Activated CD8-positive, alpha-beta memory T cell treated with anti-CD3 and anti-CD28 coated beads, Interleukin-2, amount 10 ng/mL, durations not matched to agents 7 days and 5 days (primary cell): ENCODE measurements around the gene ETV3L. TPM values are rescaled to one million over a fixed set of nuclear protein-coding genes. Genes with fewer than 3 reads are reported as not detected.
"Not testable (repeated sequence)": the region's sequence is repeated elsewhere in the genome, so short reads cannot be mapped to it uniquely, and the experiment has no call there.

Source experiments
- ATAC-seq: fragments of 150-1000 bp; cut with Tn5 transposase; one replicate; pipeline ENCODE4 v1.10.0; 2021; ENCODE audit warnings: moderate library complexity
- CTCF ChIA-PET: fragments of 350-600 bp; sonication (Branson Sonifier 250); formaldehyde crosslinking; loops from one replicate; lab custom pipeline; 2021; ENCODE audit warnings: antibody characterized with exemption; lab: Charles Lee
- DNase-seq: peaks from one replicate; pipeline ENCODE4 v3.0.0-alpha.2; 2020
- H3K27ac Mint-ChIP-seq: one replicate; pipeline ENCODE4 v1.8.0; 2021; ENCODE audit warnings: mild to moderate bottlenecking, mixed read lengths
- H3K27me3 Mint-ChIP-seq: one replicate; pipeline ENCODE4 v1.8.0; 2021; ENCODE audit warnings: mixed read lengths
- H3K36me3 Mint-ChIP-seq: one replicate; pipeline ENCODE4 v1.8.0; 2021; ENCODE audit warnings: mild to moderate bottlenecking, mixed read lengths
- H3K4me1 Mint-ChIP-seq: one replicate; pipeline ENCODE4 v1.8.0; 2021; ENCODE audit warnings: mixed read lengths
- H3K4me3 Mint-ChIP-seq: one replicate; pipeline ENCODE4 v1.8.0; 2021; ENCODE audit warnings: mild to moderate bottlenecking, moderate library complexity, mixed read lengths
- H3K9me3 Mint-ChIP-seq: one replicate; pipeline ENCODE4 v1.8.0; 2022; ENCODE audit warnings: low read depth, mixed read lengths
- total RNA-seq, 2 experiments: library from RNA; stranded (reverse); gene quantifications; one replicate each; pipeline ENCODE4 v1.2.3, GENCODE V29; 2021

ETV3L gene
- total RNA-seq, 2 experiments from 2014 or later = not detected

DNA sequence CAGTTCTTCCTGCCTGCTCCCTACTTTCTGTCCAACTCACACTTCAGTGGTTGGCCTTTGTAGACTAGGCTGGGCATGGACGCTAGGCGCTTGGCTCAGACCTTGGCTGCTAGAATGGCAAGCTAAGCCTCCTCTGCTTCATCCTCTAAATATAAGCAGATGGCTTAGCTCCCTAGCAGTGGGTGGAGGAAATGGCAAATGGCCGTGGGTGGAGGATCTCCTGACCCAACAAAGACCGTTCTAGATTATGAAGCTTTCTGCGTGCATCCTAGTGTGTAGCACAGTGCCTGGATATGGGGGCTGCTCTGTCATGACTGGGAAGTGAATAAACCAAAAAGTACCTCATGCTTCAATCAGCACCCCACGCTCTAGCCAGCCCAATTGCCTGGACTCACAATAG, 10.4 kb upstream of the ETV3L start:
- Mint-ChIP-seq H3K27me3 (peaks cover 45% of the 10 kb centered on the region), H3K27ac (no peak overlapping the region), H3K36me3 (no peaks in the 10 kb centered on the region), H3K9me3 (no peaks in the 10 kb centered on the region), H3K4me1 (peaks cover 12% of the 10 kb centered on the region), H3K4me3 (no peak overlapping the region)
- CTCF ChIA-PET = interaction anchor here (1.0 to 2.8 kb wide), 4 partner anchors 20 to 250 kb away, joined by 3 to 14 read pairs (median 10); no protein-coding TSS in a partner anchor
- ATAC-seq = no peak
- no peak for DNase-seq

- no peak overlapping the region for H3K4me3 Mint-ChIP-seq
- no peak for ATAC-seq
- no peaks in the 10 kb centered on the region for H3K9me3 Mint-ChIP-seq
- DNase-seq = no peak
- H3K27ac Mint-ChIP-seq = no peak overlapping the region
- peaks cover 12% of the 10 kb centered on the region for H3K4me1 Mint-ChIP-seq
- H3K27me3 Mint-ChIP-seq = peaks cover 51% of the 10 kb centered on the region
- no peaks in the 10 kb centered on the region for H3K36me3 Mint-ChIP-seq
- CTCF ChIA-PET = interaction anchor here (1.1 to 2.8 kb wide), 4 partner anchors 18 to 48 kb away, joined by 3 to 14 read pairs (median 8); no protein-coding TSS in a partner anchor
Measured at GRCh38 chr1:157108448-157108847, 8.8 kb upstream of the ETV3L start.

- ATAC-seq = no peak
- H3K4me1 Mint-ChIP-seq = peaks cover 12% of the 10 kb centered on the region
- no peak for DNase-seq
- H3K4me3 Mint-ChIP-seq = no peak overlapping the region
- H3K9me3 Mint-ChIP-seq = no peaks in the 10 kb centered on the region
- no peak overlapping the region for H3K27ac Mint-ChIP-seq
- peaks cover 57% of the 10 kb centered on the region for H3K27me3 Mint-ChIP-seq
- no peaks in the 10 kb centered on the region for H3K36me3 Mint-ChIP-seq
- CTCF ChIA-PET = interaction anchor here (1.8 to 2.3 kb wide), 2 partner anchors 17 to 48 kb away, joined by 8 to 12 read pairs; no protein-coding TSS in a partner anchor
Measured at GRCh38 chr1:157107702-157108101, 8.1 kb upstream of the ETV3L start.

DNA sequence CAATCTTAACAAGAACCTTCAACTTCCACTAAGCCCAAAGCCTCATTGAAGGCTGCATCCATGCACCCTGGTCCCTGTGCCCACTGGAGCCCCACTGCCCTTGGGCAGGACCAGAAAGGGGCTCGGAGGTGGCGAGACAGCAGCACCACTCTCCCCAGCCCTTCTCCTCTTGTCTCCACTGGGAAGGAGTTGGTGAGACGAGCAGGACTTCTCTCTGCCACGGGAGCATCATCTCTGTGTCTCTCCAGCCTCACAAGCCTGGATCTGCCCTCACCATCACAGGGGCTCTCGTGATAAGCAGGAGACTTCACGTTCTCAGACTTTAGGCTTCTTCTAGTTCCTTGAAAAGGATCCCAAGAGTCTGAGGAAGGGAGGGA, 7.2 kb upstream of the ETV3L start:
- no peaks in the 10 kb centered on the region for H3K9me3 Mint-ChIP-seq
- no peak overlapping the region for H3K4me3 Mint-ChIP-seq
- H3K36me3 Mint-ChIP-seq = no peaks in the 10 kb centered on the region
- DNase-seq (no peak), ATAC-seq (peak; percentile 20)
- H3K27ac Mint-ChIP-seq = no peak overlapping the region
- H3K4me1 Mint-ChIP-seq = peaks cover 12% of the 10 kb centered on the region
- CTCF ChIA-PET = interaction anchor here (1.1 to 2.3 kb wide), 3 partner anchors 17 to 49 kb away, joined by 4 to 12 read pairs (median 8); no protein-coding TSS in a partner anchor
- peaks cover 55% of the 10 kb centered on the region for H3K27me3 Mint-ChIP-seq

- H3K27me3 Mint-ChIP-seq = peaks cover 53% of the 10 kb centered on the region
- ATAC-seq (peak; percentile 89), DNase-seq (peak; percentile 73)
- H3K4me1 Mint-ChIP-seq = peaks cover 12% of the 10 kb centered on the region
- CTCF ChIA-PET = interaction anchor here (1.1 to 2.3 kb wide), 5 partner anchors 16 to 50 kb away, joined by 4 to 12 read pairs (median 8); no protein-coding TSS in a partner anchor
- no peaks in the 10 kb centered on the region for H3K9me3 Mint-ChIP-seq
- no peak overlapping the region for H3K4me3 Mint-ChIP-seq
- H3K27ac Mint-ChIP-seq = no peak overlapping the region
- H3K36me3 Mint-ChIP-seq = no peaks in the 10 kb centered on the region
Measured at GRCh38 chr1:157105988-157106812, 6.6 kb upstream of the ETV3L start.

DNA sequence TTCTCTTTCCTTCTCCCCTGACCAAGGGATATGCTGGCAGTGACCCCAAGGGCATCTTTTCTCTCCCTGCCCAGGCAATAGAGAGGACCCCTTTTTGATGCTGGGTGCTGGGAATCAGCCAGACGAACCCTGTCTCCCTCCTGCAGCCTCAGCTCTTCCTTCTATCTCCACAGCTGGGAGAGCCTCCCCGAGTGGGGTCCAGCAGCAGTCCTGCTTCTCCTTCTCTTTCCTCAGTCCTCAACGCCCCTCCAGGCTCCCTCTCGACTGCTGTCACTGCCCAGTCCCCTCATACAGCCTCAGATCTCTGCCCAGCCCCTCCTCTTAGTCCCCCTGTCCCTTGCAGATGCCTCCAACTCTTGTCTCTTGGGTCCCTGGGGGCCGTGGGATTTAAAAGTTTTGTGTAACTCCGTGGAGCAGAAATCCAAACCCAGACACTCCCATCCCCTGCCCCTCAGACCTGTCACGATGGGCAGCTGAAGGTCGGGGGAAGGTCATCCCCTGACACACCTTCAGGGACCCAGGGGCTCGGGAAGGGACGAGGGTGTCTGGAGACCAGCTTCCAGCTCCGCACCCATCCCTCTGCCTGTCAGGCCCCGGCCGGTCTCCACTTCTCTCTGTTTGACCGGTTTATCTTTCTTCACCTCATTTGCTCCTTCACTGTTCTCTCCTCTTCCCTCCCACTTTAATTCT, 5.8 kb upstream of the ETV3L start:
- no peak overlapping the region for H3K4me3 Mint-ChIP-seq
- DNase-seq (no peak), ATAC-seq (no peak)
- no peaks in the 10 kb centered on the region for H3K9me3 Mint-ChIP-seq
- peaks cover 54% of the 10 kb centered on the region for H3K27me3 Mint-ChIP-seq
- H3K4me1 Mint-ChIP-seq = peaks cover 12% of the 10 kb centered on the region
- H3K27ac Mint-ChIP-seq = no peak overlapping the region
- no peaks in the 10 kb centered on the region for H3K36me3 Mint-ChIP-seq
- CTCF ChIA-PET = interaction anchor here (1.1 to 1.8 kb wide), 3 partner anchors 15 to 34 kb away, joined by 4 to 11 read pairs (median 4); no protein-coding TSS in a partner anchor

DNA sequence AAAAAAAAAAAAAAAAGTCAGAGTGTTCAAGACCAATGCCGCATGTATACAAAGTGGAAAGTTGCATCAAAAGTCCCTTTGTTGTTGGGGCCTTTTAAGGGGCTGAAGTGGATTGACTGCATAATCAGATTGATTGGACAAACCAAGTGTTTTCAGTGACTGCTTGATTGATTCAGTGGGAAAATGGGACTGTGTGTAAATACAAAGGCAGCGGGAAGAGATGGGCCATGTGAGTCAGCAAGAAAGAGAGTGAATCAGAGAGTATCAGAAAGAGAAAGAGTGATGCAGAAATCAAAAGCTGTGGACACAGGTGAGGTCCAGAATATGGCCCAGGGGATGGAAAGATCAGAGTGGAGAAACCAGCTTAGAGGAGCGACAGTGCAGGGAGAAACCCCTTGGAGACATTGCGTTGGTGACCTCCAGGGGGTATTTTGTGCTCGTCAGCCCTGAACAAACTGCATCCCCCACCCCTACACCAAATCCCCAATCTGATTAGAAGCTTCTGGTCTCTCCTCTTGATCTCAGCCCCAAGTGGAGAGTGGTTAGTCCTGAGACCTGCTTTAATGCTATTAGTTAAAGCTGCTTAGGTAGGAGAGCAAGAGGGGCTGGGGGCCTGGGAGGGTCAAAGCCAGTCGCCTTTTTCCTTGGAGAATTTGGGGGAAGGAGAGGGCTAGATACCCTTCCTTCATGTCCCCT, 5.1 kb upstream of the ETV3L start:
- Mint-ChIP-seq H3K36me3 (no peaks in the 10 kb centered on the region), H3K9me3 (no peaks in the 10 kb centered on the region), H3K4me3 (no peak overlapping the region), H3K27ac (no peak overlapping the region), H3K4me1 (peaks cover 12% of the 10 kb centered on the region), H3K27me3 (peaks cover 49% of the 10 kb centered on the region)
- ATAC-seq (no peak), DNase-seq (no peak)
- CTCF ChIA-PET = interaction anchor here (1.4 to 1.8 kb wide), 2 partner anchors 14 to 16 kb away, joined by 4 to 11 read pairs; no protein-coding TSS in a partner anchor

DNA sequence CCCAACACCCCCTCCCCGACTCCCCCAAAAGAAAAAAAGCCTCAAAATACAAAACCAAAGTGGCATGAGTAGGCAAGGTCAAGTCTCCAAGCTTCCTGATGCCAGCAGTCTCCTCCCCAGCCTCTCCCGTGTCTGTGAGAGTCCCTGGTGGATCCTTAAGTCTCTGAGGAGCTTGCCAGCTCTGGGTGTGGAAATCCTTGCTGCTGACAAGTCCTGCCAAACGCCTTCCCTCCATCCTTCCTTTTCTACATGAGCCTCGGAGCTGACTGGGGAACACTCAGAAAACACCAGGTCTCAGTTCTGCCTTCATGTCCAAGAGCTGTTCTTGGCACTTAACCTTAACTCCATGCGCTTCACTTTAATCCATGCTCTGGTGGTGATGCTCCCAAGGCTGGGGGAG, 3.7 kb upstream of the ETV3L start:
- H3K9me3 Mint-ChIP-seq = no peaks in the 10 kb centered on the region

GRCh38 chr1:157101149-157101548, 1.5 kb upstream of the ETV3L start:
- Mint-ChIP-seq H3K27me3 (peaks cover 24% of the 10 kb centered on the region), H3K9me3 (no peaks in the 10 kb centered on the region), H3K36me3 (no peaks in the 10 kb centered on the region), H3K27ac (no peak overlapping the region), H3K4me3 (no peak overlapping the region), H3K4me1 (peaks cover 9% of the 10 kb centered on the region)
- CTCF ChIA-PET = interaction anchor here (0.7 kb wide), 1 partner anchor 223 kb away, joined by 3 read pairs; no protein-coding TSS in a partner anchor
- ATAC-seq = no peak
- DNase-seq = no peak

More for the DNA sequence above, 3.7 kb upstream of the ETV3L start:
- no peak overlapping the region for H3K27ac Mint-ChIP-seq
- no peaks in the 10 kb centered on the region for H3K36me3 Mint-ChIP-seq
- no peak for ATAC-seq
- no peak for DNase-seq
- H3K4me1 Mint-ChIP-seq = peaks cover 17% of the 10 kb centered on the region
- CTCF ChIA-PET = interaction anchor here (0.7 to 1.4 kb wide), 6 partner anchors 11 to 90 kb away, joined by 3 to 6 read pairs (median 3); no protein-coding TSS in a partner anchor
- H3K4me3 Mint-ChIP-seq = no peak overlapping the region
- H3K27me3 Mint-ChIP-seq = peaks cover 38% of the 10 kb centered on the region

DNA sequence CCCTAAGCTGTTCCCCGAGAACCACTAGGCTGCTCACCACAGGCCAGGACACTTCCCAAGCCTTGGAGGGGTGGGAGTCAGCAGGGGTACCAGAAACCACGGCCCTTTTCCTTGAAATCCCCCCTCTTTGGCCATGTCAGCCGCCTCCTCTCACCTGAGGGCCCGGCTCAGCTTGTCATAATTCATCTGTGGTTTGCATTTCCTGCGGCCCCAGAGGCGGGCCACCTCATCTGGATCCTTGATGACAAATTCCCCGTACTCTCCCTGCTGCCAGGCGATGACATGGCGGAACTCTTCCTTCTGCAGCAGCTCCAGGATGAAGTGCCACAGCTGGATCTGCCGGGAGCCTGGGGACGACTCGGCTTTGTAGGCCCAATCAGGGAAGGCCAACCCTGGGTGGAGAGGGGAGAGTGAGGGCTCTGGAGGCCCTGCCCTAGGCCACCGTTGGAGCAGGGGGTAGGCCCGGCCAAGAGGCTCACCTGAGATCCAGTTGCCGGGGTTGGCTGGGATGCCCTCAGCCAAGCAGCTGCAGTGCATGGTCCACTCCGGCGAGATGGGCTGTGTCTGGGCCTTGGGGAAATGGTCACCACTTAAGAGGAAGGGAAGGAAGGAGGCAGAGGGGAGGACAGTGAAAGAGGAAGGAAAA, 498 bp downstream of the ETV3L start:
- H3K4me1 Mint-ChIP-seq, H3K27ac Mint-ChIP-seq, H3K9me3 Mint-ChIP-seq, ATAC-seq, H3K36me3 Mint-ChIP-seq, DNase-seq, H3K4me3 Mint-ChIP-seq: not testable (repeated sequence)
- CTCF ChIA-PET = interaction anchor here (1.2 to 1.8 kb wide), 3 partner anchors 9 to 58 kb away, joined by 4 to 12 read pairs (median 7); no protein-coding TSS in a partner anchor
- H3K27me3 Mint-ChIP-seq = peaks cover 16% of the 10 kb centered on the region

DNA sequence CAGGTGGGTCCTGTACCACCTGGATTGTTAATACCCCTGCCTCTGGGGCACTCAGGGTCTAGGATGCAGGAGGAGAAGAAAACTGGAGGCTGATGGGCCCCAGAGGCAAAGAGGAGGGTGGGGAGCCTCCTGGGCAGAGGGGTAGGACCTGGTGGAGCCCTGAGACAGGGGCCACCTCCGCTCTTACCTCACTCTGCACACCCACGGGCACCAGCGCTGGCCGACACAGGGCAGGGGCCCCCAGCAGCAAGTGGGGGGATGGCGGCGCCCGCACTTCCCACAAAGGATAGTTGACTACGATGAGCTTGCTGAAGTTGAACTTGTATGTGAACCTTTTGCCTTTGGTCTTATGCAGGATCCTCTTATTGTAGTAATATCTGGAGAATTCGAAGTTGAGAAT, 1.1 kb downstream of the ETV3L start:
- CTCF ChIA-PET = interaction anchor here (1.2 to 1.8 kb wide), 2 partner anchors 9 to 57 kb away, joined by 4 to 7 read pairs; no protein-coding TSS in a partner anchor

DNA sequence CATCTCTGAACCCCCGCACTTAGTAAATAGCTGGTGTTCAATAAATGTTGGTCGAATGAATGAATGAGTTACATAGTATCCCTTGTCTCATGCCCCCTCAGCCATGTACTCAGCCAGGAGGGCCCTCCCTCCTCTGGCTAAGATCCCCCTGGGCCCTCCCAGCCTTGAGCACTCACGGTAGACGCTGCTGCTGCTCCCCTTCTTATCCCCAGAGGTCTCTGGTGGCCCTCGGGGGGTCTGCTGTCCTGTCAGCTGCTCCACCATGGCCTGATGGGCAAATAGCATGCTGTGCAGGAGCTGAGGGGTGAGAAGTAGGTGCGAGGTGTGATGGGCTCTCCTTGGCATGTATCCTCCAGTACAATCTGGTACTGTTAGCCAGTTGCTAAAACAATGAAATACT, 1.9 kb downstream of the ETV3L start:
- ATAC-seq = no peak
- peaks cover 8% of the 10 kb centered on the region for H3K27me3 Mint-ChIP-seq
- peaks cover 5% of the 10 kb centered on the region for H3K4me1 Mint-ChIP-seq
- CTCF ChIA-PET = interaction anchor here (1.2 to 3.3 kb wide), 2 partner anchors 14 to 58 kb away, joined by 4 to 19 read pairs; no protein-coding TSS in a partner anchor
- DNase-seq = no peak
- H3K36me3 Mint-ChIP-seq = no peaks in the 10 kb centered on the region
- no peak overlapping the region for H3K4me3 Mint-ChIP-seq
- H3K9me3 Mint-ChIP-seq = no peaks in the 10 kb centered on the region
- no peak overlapping the region for H3K27ac Mint-ChIP-seq

More for the DNA sequence above, 1.1 kb downstream of the ETV3L start:
- no peaks in the 10 kb centered on the region for H3K9me3 Mint-ChIP-seq
- H3K27ac Mint-ChIP-seq = no peak overlapping the region
- no peak overlapping the region for H3K4me3 Mint-ChIP-seq
- peaks cover 14% of the 10 kb centered on the region for H3K27me3 Mint-ChIP-seq
- H3K36me3 Mint-ChIP-seq = no peaks in the 10 kb centered on the region
- ATAC-seq (no peak), DNase-seq (no peak)
- H3K4me1 Mint-ChIP-seq = peaks cover 5% of the 10 kb centered on the region
